Panc1 (cell line): ENCODE results near the gene CNKSR1. TPM values are rescaled to one million over a fixed set of nuclear protein-coding genes. Genes with fewer than 3 reads are reported as not detected.

ENCODE experiments used
- ATAC-seq: fragments of 200-7000 bp; cut with Tn5 transposase; 2 replicates; pipeline ENCODE4 v1.9.1; 2020; ENCODE audit warnings: mild to moderate bottlenecking, moderate library complexity
- BruUV-seq: library from RNA; stranded (reverse); fragments of 400-500 nt; replicated peaks from 2 replicates; lab custom pipeline; 2021; lab: Mats Ljungman, UMichigan
- CTCF ChIA-PET: fragments of 300-600 bp; sonication (Branson Sonifier 250); formaldehyde crosslinking; loops from one replicate; lab custom pipeline; 2022; ENCODE audit warnings: antibody characterized with exemption; lab: Charles Lee
- POLR2A ChIA-PET: fragments of 300-600 bp; sonication (Branson Sonifier 250); formaldehyde crosslinking; loops from one replicate; lab custom pipeline; 2022; ENCODE audit warnings: antibody characterized with exemption; lab: Charles Lee
- DNase-seq: peaks from one replicate; pipeline ENCODE4 v3.0.0-alpha.2; 2010; ENCODE audit warnings: low read depth, low spot score
- H3K27ac ChIP-seq: 2 replicates; pipeline ENCODE4 v1.5.1; 2011; ENCODE audit warnings: mild to moderate bottlenecking, low read length, inconsistent platforms
- H3K27me3 ChIP-seq: fragments of 200-500 bp; sonication (Bioruptor generic); 2 replicates; pipeline ENCODE4 v1.6.0; 2014; ENCODE audit warnings: low read length, inconsistent platforms; ENCODE audit not compliant: control insufficient read depth, insufficient read depth
- H3K36me3 ChIP-seq: fragments of 200-500 bp; sonication (Bioruptor generic); 2 replicates; pipeline ENCODE4 v1.5.1; 2014; ENCODE audit warnings: inconsistent platforms, mild to moderate bottlenecking, low read length, moderate library complexity; ENCODE audit not compliant: control insufficient read depth, insufficient read depth
- H3K4me1 ChIP-seq: 2 replicates; pipeline ENCODE4 v1.5.1; 2011; ENCODE audit warnings: inconsistent platforms, mild to moderate bottlenecking, low read length, moderate library complexity; ENCODE audit not compliant: control insufficient read depth, insufficient read depth
- H3K4me3 ChIP-seq, 2 experiments: 2 replicates each; pipeline ENCODE4 v1.5.1; 2011 to 2012; ENCODE audit warnings: low read depth in 2 of 2, low read length in 2 of 2, mild to moderate bottlenecking in 2 of 2, inconsistent platforms in 1 of 2, moderate library complexity in 1 of 2
- H3K9me3 ChIP-seq: fragments of 200-500 bp; sonication (Bioruptor generic); 2 replicates; pipeline ENCODE4 v1.5.1; 2014; ENCODE audit warnings: low read depth, mild to moderate bottlenecking, inconsistent platforms, low read length, moderate library complexity; ENCODE audit not compliant: control insufficient read depth, insufficient read depth
- POLR2AphosphoS5 ChIP-seq: IDR thresholded peaks from 2 replicates; pipeline ENCODE4 v1.6.1; 2012; ENCODE audit warnings: mild to moderate bottlenecking, low read depth, low read length, moderate library complexity
- REST ChIP-seq, 2 experiments: IDR thresholded peaks; 2 replicates each; pipeline ENCODE4 v1.6.1; 2011 to 2012; ENCODE audit warnings: low read depth in 2 of 2, control low read depth in 1 of 2, low read length in 1 of 2, mild to moderate bottlenecking in 1 of 2, moderate library complexity in 1 of 2; ENCODE audit not compliant: insufficient read depth in 1 of 2
- SIN3A ChIP-seq: IDR thresholded peaks from 2 replicates; pipeline ENCODE4 v1.6.1; 2012; ENCODE audit warnings: low read depth, mild to moderate bottlenecking, low read length, moderate library complexity, borderline replicate concordance; ENCODE audit not compliant: insufficient read depth
- TCF7L2 ChIP-seq: IDR thresholded peaks from 2 replicates; pipeline ENCODE4 v1.6.1; 2011; ENCODE audit warnings: mild to moderate bottlenecking, low read depth, low read length, inconsistent platforms
- in situ Hi-C: cut with HindIII; loops from 2 replicates; pipeline ENCODE4 v1.10.0; 2016; ENCODE audit warnings: low sequenced_read_pairs, low pct_unique_long_range_greater_than_20kb
- intact Hi-C: fragments of 100-400 bp; cut with micrococcal nuclease; formaldehyde crosslinking; loops from one replicate; pipeline ENCODE4 v1.10.0; 2022; ENCODE audit not compliant: unreplicated experiment
- total RNA-seq: library from RNA; stranded (reverse); gene quantifications from one replicate; pipeline ENCODE4 v1.2.1, GENCODE V29; 2021; ENCODE audit not compliant: unreplicated experiment
- TF ChIP-seq, protein P1 (sequence below): fragments of 450-650 bp; IDR thresholded peaks from 2 replicates; pipeline ENCODE4 v1.5.1; 2017; ENCODE audit warnings: mild to moderate bottlenecking

The CNKSR1 gene
- total RNA-seq, 1 experiment from 2014 or later = 13.7 TPM

- H3K4me3 ChIP-seq = no peak overlapping the region
- ChIA-PET CTCF (interaction anchor here (0.7 kb wide), 1 partner anchor 423 kb away, joined by 3 read pairs; no protein-coding TSS in a partner anchor), POLR2A (no interaction called here)
- in situ Hi-C loops = no loop called here
- no peaks in the 10 kb centered on the region for H3K9me3 ChIP-seq
- no TSS peak for BruUV-seq
- intact Hi-C loops = no loop called here
- ATAC-seq (no peak), DNase-seq (no peak)
- TF ChIP-seq SIN3A = no peak
- TF ChIP-seq TCF7L2 = no peak
- TF ChIP-seq, protein P1, sequence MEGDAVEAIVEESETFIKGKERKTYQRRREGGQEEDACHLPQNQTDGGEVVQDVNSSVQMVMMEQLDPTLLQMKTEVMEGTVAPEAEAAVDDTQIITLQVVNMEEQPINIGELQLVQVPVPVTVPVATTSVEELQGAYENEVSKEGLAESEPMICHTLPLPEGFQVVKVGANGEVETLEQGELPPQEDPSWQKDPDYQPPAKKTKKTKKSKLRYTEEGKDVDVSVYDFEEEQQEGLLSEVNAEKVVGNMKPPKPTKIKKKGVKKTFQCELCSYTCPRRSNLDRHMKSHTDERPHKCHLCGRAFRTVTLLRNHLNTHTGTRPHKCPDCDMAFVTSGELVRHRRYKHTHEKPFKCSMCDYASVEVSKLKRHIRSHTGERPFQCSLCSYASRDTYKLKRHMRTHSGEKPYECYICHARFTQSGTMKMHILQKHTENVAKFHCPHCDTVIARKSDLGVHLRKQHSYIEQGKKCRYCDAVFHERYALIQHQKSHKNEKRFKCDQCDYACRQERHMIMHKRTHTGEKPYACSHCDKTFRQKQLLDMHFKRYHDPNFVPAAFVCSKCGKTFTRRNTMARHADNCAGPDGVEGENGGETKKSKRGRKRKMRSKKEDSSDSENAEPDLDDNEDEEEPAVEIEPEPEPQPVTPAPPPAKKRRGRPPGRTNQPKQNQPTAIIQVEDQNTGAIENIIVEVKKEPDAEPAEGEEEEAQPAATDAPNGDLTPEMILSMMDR = no peak
- no peak for TF ChIP-seq POLR2AphosphoS5
- no peak for TF ChIP-seq REST (IDR thresholded peaks at IDR 0.05; ENCODE audit: insufficient read depth in 1 of 2, low read depth in 2 of 2, low read length in 1 of 2)
- no peaks in the 10 kb centered on the region for H3K27me3 ChIP-seq
- no peaks in the 10 kb centered on the region for H3K36me3 ChIP-seq
- no peak overlapping the region for H3K27ac ChIP-seq
- no peaks in the 10 kb centered on the region for H3K4me1 ChIP-seq
Measured at GRCh38 chr1:26191739-26192138, 14.4 kb downstream of the CNKSR1 start.

- H3K9me3 ChIP-seq = no peaks in the 10 kb centered on the region
- no peak for ATAC-seq
- DNase-seq = no peak
- CTCF ChIA-PET = interaction anchor here (0.7 kb wide), 1 partner anchor 9 kb away, joined by 10 read pairs; no protein-coding TSS in a partner anchor
- H3K4me3 ChIP-seq = no peak overlapping the region
- in situ Hi-C loops (no loop called here), intact Hi-C loops (no loop called here)
- no peaks in the 10 kb centered on the region for H3K27me3 ChIP-seq
- no peaks in the 10 kb centered on the region for H3K4me1 ChIP-seq
- no peak for TF ChIP-seq REST (IDR thresholded peaks at IDR 0.05; ENCODE audit: insufficient read depth in 1 of 2, low read depth in 2 of 2, low read length in 1 of 2)
- no peak for TF ChIP-seq POLR2AphosphoS5
- TF ChIP-seq TCF7L2 = no peak
- TF ChIP-seq, protein P1 = no peak
- no peak for TF ChIP-seq SIN3A
- POLR2A ChIA-PET = no interaction called here
- no TSS peak for BruUV-seq
- H3K27ac ChIP-seq = no peak overlapping the region
- no peaks in the 10 kb centered on the region for H3K36me3 ChIP-seq
Measured at GRCh38 chr1:26195805-26196204, 18.5 kb downstream of the CNKSR1 start.
